OCI-M2 (cell line): ENCODE measurements around the gene FAM184B.

Experiments
- DNase-seq: peaks from one replicate; lab custom pipeline; 2025; ENCODE audit not compliant: unreplicated experiment; lab: John Stamatoyannopoulos, UW

FAM184B gene

DNA sequence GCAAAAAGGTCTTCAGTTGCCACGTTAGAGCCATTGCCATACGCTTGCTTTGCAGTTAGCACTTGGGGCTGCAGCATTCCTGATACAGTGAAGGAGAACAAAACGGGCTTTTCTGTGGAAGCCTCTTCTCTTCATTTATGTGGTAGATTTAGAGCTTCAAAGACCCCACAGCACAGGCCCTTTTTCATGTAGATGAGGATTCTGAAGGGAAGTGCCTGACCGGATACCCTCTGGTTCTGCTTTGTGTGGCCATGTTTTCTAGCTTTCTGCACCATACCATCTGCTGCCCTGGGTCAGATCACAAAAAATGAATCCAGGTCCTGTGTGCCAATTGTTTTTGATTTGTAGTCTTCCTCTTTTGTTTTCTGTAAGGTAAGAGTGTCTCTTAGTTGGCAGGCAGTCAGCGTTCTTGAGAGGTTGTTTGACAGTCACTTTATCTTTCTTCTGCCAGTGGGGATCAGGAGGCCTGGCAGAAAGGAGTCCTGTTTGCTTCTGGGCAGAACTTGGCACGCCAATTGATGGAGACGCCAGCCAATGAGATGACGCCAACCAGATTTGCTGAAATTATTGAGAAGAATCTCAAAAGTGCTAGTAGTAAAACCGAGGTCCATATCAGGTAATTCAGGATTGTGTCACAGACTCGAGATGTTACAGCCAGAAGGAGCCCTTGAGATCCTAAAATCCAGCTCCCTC, 196.8 kb downstream of the FAM184B start:
- no peak for DNase-seq

DNA sequence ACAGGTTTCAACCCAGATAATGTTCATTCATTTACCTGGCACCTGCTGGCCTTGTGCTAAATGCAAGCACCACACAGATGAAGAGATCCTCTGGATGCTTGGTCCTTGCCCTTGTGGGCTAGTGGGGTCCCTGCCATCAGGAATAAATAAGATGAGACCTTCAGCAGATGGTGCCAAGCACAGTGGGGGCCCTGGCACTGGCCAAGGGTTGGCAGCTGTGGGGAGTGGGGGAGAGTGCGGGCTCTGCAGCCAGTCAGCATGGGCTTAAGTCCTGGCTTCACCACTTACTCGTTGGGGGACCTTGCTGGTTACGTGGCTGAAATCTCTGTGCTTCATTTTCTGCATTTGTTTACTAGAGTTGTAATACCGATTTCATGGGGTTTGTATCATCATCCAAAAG, 197.5 kb downstream of the FAM184B start:
- no peak for DNase-seq

DNA sequence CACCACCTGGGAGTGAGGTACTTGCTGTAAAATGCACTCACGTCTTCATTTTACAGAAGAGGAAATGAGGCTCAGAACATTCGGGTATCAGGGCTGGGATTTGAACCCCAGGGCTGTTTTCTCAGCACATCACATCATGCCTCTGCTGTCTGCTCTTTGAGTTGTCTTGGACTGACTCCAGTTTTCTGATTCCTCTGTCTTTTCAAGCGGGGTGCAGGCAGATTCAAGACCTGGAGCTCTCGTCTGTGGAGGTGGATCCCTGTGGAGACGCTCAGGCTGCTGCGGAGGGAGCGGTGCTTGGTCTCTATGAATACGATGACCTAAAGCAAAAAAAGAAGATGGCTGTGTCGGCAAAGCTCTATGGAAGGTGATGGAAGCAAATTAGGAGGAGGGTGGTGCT, 198.1 kb downstream of the FAM184B start:
- no peak for DNase-seq

DNA sequence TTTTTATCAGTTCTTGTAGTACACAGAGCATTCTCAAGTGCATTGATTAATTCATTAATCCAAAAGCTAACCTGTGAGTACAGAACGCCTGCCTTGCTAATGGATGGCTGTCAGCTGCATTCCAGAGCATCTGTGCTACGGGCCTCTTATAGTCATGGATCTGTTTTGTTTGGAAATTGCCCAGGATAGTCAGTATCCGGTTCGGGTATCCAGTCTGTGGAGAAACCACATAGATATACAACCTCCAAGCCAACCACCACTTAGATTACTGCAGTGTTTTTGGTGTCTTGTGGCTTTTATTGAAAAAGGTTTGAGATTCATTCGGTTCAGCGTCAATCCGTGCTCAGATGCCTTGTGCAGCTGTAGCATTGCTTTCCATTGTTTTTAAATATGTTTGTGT, 200.5 kb downstream of the FAM184B start:
- DNase-seq = no peak
